PFSK-1 (cell line): ENCODE measurements around the gene AMPD3.

Source experiments
- FOXP2 ChIP-seq: optimal IDR thresholded peaks from 2 replicates; pipeline ENCODE3; 2011; ENCODE audit warnings: borderline replicate concordance, control low read depth, inconsistent platforms; ENCODE audit not compliant: insufficient read depth; ENCODE audit errors: extremely low read length, extremely low read depth
- POLR2AphosphoS5 ChIP-seq: IDR thresholded peaks from 2 replicates; pipeline ENCODE4 v1.6.1; 2012; ENCODE audit warnings: low read depth, mild to moderate bottlenecking, control low read depth, low read length, moderate library complexity
- SIN3A ChIP-seq: IDR thresholded peaks from 2 replicates; pipeline ENCODE4 v1.6.1; 2012; ENCODE audit warnings: mild to moderate bottlenecking, low read length, moderate library complexity, borderline replicate concordance; ENCODE audit not compliant: insufficient read depth
- TAF1 ChIP-seq: IDR thresholded peaks from 2 replicates; pipeline ENCODE4 v1.6.1; 2012; ENCODE audit warnings: low read length, control low read depth, borderline replicate concordance; ENCODE audit not compliant: insufficient read depth
- TF ChIP-seq, protein P1 (sequence below), 2 experiments: IDR thresholded peaks; 2 replicates each; pipeline versions ENCODE4 v1.6.1 to v1.8.0; 2011 to 2012; ENCODE audit warnings: low read depth in 2 of 2, low read length in 2 of 2, control low read depth in 1 of 2, inconsistent platforms in 1 of 2, mild to moderate bottlenecking in 1 of 2, moderate library complexity in 1 of 2; ENCODE audit not compliant: insufficient read depth in 1 of 2

The AMPD3 gene

DNA sequence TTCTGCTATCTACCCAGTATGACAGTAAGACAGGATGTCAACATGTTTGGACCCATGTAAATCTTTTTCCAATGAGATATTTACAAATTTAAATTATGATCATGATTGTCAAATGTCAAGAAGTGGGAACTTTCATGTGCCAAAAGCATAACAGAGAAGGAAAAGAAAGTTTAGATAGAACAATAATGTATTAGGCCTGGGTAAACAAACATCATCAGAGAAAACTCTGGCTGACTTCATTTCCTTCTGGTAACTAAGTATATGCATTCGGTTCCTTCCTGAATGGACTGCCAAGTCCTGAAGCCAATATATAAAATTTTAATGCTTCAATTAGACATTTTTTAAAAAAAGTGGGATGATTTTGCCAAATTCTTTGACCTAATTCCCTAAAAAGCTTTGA lies 69.4 kb downstream of the AMPD3 start:
- TF ChIP-seq FOXP2 (no peak), SIN3A (no peak), POLR2AphosphoS5 (no peak)

DNA sequence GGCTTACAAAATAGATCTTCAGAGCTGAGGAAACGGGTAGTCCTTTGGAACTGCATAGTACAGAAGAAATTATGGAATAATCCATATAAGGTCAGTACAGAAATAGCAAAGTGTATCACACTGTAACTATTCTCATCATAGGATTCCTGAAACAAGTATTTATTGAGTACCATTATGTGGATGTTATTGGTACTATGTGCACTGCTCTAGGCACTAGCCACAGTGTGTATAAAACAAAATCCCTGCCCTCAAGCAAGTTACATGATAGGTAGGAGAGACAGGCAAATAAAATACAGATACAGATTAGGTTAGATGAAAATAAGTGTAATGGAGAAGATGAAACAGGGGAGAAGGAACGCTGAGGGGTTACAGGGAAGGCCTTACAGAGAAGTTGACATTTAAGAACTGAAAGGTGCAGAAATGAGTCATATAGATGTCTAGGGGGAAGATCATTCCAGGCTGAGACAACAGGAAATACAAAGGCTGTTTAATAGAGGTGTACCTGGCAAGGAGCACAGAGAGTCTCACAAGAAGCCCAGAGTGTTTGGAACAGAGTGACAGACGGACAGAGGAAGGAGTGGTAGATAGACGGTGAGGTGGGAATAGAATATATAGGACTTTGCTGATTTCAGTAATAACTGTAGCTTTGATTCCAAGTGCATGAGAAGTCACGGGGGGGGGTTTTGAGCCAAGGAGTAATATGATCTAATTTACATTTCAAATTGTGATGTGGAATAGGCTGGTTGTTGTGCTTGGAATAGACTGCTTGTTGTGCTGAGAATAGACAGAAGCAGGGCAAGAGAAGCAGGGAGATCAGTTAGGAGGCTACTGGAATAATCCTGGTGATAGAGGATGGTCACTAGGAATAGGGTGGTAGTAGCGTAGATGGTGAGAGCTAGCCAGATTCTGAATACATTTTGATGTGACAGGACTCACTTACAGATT lies 72.2 kb downstream of the AMPD3 start:
- no peak for TF ChIP-seq SIN3A

DNA sequence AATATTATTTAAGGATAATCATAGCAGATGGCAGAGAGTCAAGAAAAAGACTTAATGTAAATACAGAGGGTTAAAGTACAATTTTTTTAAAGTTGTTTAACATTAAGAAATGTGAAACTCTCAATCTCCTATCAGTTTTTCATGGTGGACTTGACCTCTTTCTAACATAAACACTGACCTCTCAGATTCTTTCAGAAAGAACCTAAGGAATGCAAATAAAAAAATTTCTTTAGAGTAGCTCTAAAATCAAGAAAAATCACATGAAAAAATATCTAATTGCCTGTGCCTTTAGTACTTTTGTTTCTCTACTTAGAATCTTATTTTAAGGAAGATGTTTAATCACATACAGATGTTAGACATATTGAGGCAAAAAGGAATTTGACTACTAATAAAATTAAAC lies 73.1 kb downstream of the AMPD3 start:
- TF ChIP-seq POLR2AphosphoS5 = no peak
- no peak for TF ChIP-seq TAF1
- no peak for TF ChIP-seq FOXP2
- TF ChIP-seq, protein P1, sequence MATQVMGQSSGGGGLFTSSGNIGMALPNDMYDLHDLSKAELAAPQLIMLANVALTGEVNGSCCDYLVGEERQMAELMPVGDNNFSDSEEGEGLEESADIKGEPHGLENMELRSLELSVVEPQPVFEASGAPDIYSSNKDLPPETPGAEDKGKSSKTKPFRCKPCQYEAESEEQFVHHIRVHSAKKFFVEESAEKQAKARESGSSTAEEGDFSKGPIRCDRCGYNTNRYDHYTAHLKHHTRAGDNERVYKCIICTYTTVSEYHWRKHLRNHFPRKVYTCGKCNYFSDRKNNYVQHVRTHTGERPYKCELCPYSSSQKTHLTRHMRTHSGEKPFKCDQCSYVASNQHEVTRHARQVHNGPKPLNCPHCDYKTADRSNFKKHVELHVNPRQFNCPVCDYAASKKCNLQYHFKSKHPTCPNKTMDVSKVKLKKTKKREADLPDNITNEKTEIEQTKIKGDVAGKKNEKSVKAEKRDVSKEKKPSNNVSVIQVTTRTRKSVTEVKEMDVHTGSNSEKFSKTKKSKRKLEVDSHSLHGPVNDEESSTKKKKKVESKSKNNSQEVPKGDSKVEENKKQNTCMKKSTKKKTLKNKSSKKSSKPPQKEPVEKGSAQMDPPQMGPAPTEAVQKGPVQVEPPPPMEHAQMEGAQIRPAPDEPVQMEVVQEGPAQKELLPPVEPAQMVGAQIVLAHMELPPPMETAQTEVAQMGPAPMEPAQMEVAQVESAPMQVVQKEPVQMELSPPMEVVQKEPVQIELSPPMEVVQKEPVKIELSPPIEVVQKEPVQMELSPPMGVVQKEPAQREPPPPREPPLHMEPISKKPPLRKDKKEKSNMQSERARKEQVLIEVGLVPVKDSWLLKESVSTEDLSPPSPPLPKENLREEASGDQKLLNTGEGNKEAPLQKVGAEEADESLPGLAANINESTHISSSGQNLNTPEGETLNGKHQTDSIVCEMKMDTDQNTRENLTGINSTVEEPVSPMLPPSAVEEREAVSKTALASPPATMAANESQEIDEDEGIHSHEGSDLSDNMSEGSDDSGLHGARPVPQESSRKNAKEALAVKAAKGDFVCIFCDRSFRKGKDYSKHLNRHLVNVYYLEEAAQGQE (IDR thresholded peaks at IDR 0.05; ENCODE audit: insufficient read depth in 1 of 2, low read depth in 2 of 2, low read length in 2 of 2) = no peak
- TF ChIP-seq SIN3A = no peak

DNA sequence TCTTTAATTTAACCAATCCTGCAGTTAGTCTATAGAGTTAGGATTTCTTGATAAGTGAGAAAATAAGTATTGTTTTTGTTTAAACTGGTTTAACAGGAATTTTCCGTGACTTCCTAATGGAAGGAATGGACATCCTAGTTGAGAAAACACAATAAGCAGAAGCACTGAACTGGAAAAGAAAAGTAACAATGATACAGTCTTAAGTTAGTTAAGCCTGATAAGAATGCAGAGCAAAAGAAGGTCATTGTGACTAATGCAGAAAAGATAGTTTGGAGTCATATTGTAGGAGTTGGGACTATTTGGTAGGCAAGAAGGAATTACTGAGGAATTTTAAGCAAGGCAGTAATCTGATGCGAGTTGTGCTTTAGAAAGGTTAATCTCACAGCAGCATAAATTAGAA lies 74.2 kb downstream of the AMPD3 start:
- TF ChIP-seq FOXP2 = no peak
- no peak for TF ChIP-seq POLR2AphosphoS5
- TF ChIP-seq, protein P1 (IDR thresholded peaks at IDR 0.05; ENCODE audit: insufficient read depth in 1 of 2, low read depth in 2 of 2, low read length in 2 of 2) = no peak
- TF ChIP-seq TAF1 = no peak
- TF ChIP-seq SIN3A = no peak

DNA sequence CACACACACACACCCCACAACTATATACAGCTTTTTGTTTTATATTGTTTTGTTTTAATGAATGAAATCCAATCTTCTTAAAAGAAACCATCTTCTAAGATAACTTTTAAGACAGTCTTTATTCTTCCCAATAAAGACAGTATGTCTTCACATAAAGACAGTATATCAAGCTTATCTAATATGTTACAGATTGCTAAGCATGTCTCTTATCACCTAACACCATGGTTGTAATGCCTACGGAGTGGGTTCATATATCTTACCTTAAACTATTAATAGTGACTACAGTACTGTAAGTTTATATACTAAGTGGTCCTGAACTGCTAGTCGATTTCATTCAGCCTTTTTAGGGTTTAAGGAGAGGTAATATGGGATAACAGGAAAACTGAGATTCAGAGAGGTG lies 77.5 kb downstream of the AMPD3 start:
- TF ChIP-seq, protein P1 (IDR thresholded peaks at IDR 0.05; ENCODE audit: insufficient read depth in 1 of 2, low read depth in 2 of 2, low read length in 2 of 2) = no peak
- TF ChIP-seq SIN3A (no peak), POLR2AphosphoS5 (no peak), FOXP2 (no peak), TAF1 (no peak)

DNA sequence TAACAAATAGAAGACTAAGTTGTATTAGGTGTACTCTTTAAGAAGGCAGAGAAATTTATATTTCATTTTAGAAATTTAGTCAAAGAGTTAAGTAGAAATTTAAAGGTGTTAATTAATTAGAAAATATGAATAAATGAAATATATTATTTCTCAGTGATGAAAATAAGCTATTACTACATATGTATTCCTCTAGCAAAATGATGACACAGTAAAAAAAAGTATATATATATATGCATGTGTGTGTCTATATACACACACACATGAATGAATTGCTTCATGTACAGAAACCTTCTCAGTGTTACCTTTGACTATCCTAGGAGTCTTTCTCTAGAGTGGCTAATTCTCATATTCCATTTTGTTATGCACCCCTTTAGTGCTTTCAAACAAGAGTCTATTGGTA lies 78.3 kb downstream of the AMPD3 start:
- no peak for TF ChIP-seq TAF1
- no peak for TF ChIP-seq SIN3A
- TF ChIP-seq, protein P1 (IDR thresholded peaks at IDR 0.05; ENCODE audit: insufficient read depth in 1 of 2, low read depth in 2 of 2, low read length in 2 of 2) = no peak
- no peak for TF ChIP-seq POLR2AphosphoS5
- no peak for TF ChIP-seq FOXP2
